Measurements from ENCODE around the gene GBX2. TPM values are rescaled to one million over a fixed set of nuclear protein-coding genes. Genes with fewer than 3 reads are reported as not detected.

Gene GBX2
- total and polyA plus RNA-seq, 9 of the 15 experiments (the other 6 are each of a cell fraction or from before 2014, with no cell fraction given) = 0.03 to 0.53 (median 0.27) TPM; not detected in 1

GRCh38 chr2:236120141-236120601 is 48.0 kb downstream of the GBX2 start (continued):
- TF ChIP-seq HNRNPL (IDR thresholded peaks at IDR 0.05; ENCODE audit: low read depth, low read length) (no peak), PTTG1 (tag; IDR thresholded peaks at IDR 0.05; ENCODE audit: low read depth) (no peak), CREB3 (tag; conservative IDR thresholded peaks at IDR 0.05; ENCODE audit: low read depth) (no peak), ERF (CRISPR knock-in tag; IDR thresholded peaks at IDR 0.05) (no peak), HEY1 (CRISPR knock-in tag; IDR thresholded peaks at IDR 0.05; ENCODE audit: borderline replicate concordance) (no peak), NR2C2 (CRISPR knock-in tag; IDR thresholded peaks at IDR 0.05) (no peak), NR2C2 (tag; IDR thresholded peaks at IDR 0.05) (no peak), NR0B1 (IDR thresholded peaks at IDR 0.05; ENCODE audit: partially characterized antibody) (no peak)

- no peak overlapping the region for H3K4me3 ChIP-seq
- CTCF ChIA-PET (ENCODE audit: low intra/inter-chr PET ratio) = no interaction called here
- no peak overlapping the region for H2AFZ ChIP-seq (ENCODE audit: low read depth, low read length)
- POLR2A ChIA-PET = no interaction called here
- H3K9ac ChIP-seq (ENCODE audit: insufficient read depth in 1 of 2, low read depth in 2 of 2, low read length in 2 of 2) = no peak overlapping the region
- no peak for DNase-seq (ENCODE audit: extremely low read depth in 1 of 4, low spot score in 3 of 4)
- no peak for FAIRE-seq
- 82% methylated on average over 5 of the region's 13 CpGs for WGBS (ENCODE audit: insufficient coverage, low coverage, missing lambda C conversion rate)
- intact Hi-C loops (cut with micrococcal nuclease) = no loop called here
- no peaks in the 10 kb centered on the region for H3K9me1 ChIP-seq (ENCODE audit: control insufficient read depth, insufficient read depth, low read length)
- no peak overlapping the region for H3K27ac ChIP-seq (ENCODE audit: extremely low read depth, low read depth, low read length)
- no peaks in the 10 kb centered on the region for H3K27me3 ChIP-seq (ENCODE audit: control insufficient read depth in 2 of 2, insufficient read depth in 2 of 2, low read length in 2 of 2)
- no peaks in the 10 kb centered on the region for H3K79me2 ChIP-seq (ENCODE audit: control insufficient read depth, insufficient read depth, low read length)
- H3K36me3 ChIP-seq (ENCODE audit: control insufficient read depth, insufficient read depth, low read length) = 0 out of 3 replicates have a peak, but pooled peaks cover 1% of the 10 kb centered on the region
- no peak for ATAC-seq
- no peaks in the 10 kb centered on the region for H3K9me3 ChIP-seq (replicated peaks; ENCODE audit: control insufficient read depth, insufficient read depth, low read depth, low read length)
- H3K4me1 ChIP-seq (replicated peaks in 1 of 2; ENCODE audit: control insufficient read depth in 2 of 2, insufficient read depth in 2 of 2, low read length in 2 of 2) = peaks cover 0 to 3% of the 10 kb centered on the region in 2 experiments; a peak in 1 of 5 replicates
- in situ Hi-C loops (cut with MboI) = no loop called here
- BruUV-seq (replicated peaks) = no TSS peak
- H3K4me2 ChIP-seq (ENCODE audit: insufficient read depth, low read length) = no peak overlapping the region
- H4K20me1 ChIP-seq (replicated peaks; ENCODE audit: control insufficient read depth, insufficient read depth, low read length) = no peaks in the 10 kb centered on the region
- TF ChIP-seq NR2C2 (CRISPR knock-in tag; IDR thresholded peaks at IDR 0.05) (no peak), NR2C2 (tag; IDR thresholded peaks at IDR 0.05) (no peak), PREB (CRISPR knock-in tag; IDR thresholded peaks at IDR 0.05) (no peak), ARID3B (CRISPR knock-in tag; IDR thresholded peaks at IDR 0.05; ENCODE audit: borderline replicate concordance) (no peak), PURB (CRISPR knock-in tag; IDR thresholded peaks at IDR 0.05; ENCODE audit: low read depth) (no peak), TAF9B (IDR thresholded peaks at IDR 0.05; ENCODE audit: partially characterized antibody) (no peak), YY1 (IDR thresholded peaks at IDR 0.05; ENCODE audit: borderline replicate concordance in 1 of 3, control insufficient read depth in 1 of 3, extremely low read depth in 1 of 3, insufficient read depth in 3 of 3, insufficient read length in 1 of 3, insufficient replicate concordance in 2 of 3, low read depth in 1 of 3, low read length in 2 of 3) (no peak)
These were observed 48.7 kb downstream of the GBX2 start for GRCh38 chr2:236119476-236119875.

Data from K562 (cell line).